DMS153 treated with DMSO at 0.1 percent for 48 hours (cell line): ENCODE data around the gene LHX6.

Source experiments
- DNase-seq: peaks from one replicate; lab custom pipeline; 2025; ENCODE audit not compliant: unreplicated experiment; lab: John Stamatoyannopoulos, UW

LHX6 gene

DNA sequence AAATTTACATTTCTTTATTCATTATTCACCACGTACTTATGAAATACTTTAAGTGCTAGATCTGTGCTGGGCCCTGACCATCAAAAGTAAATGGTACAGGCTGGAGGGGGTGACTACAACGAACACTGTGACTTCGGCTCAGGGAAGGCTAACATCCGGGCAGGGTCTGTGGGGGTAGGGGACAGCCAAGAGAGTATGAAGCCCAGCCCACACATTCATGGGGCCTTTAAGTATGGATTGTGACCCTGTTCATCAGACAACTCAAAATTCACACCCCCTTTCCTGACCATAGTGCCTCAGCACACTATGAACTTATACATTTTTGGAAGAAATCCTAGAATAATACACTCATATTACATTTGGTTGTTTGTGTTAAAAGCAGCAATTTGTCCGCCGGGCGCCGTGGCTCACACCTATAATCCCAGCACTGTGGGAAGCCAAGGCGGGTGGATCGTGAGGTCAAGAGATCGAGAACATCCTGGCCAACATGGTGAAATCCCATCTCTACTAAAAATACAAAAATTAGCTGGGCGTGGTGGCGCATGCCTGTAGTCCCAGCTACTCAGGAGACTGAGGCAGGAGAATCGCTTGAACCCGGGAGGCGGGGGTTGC lies 35.7 kb downstream of the LHX6 start:
- no peak for DNase-seq

DNA sequence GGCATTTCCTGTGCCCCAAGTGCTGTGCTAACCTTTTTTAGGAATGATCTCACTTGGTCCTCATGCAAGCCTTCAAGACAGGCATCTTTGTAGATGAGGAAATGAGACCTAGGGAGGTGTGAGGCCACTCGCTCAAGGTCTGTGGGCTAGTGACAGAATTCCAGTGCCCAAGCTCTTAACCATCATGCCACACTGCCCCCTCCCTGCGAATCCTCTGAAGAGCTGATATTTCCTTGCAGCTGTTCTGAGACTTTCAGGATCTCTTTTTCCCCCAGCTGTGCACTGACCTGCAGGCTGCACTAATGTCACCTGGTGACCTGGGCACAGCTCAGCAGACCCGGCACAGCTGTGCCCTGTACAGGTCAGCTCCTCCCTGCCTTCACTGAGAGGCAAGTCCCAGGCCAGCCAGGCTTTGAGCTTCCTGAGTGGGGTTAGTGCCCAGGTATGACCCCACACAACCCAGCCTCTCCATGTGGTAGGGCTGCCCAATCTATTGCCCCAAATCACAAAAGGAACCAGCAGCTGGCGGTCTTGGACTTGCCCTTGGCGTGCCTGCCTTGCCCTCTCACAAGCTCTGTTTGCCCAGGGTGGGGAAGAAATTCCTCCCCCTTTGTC lies 36.4 kb downstream of the LHX6 start:
- DNase-seq, result no peak

DNA sequence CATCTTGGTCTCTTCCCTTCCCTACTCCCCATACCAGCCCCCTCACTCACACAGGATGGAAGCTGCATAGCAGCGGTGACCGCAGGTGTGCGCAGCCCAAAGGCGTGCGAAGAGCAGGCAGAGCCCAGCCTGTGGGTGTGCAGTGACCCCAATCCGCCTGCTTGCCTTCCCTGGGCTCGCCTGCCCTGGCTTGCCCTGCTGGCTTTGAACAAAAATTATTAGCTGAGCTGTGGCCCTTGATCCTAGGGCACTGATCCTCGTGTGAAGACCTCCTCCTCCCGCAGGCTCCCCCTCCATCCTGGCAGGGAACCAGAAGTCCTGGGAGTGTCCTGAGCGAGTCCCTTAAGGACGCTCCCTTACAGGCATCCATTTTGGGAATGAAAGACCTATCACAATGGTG lies 37.2 kb downstream of the LHX6 start:
- DNase-seq, result no peak

DNA sequence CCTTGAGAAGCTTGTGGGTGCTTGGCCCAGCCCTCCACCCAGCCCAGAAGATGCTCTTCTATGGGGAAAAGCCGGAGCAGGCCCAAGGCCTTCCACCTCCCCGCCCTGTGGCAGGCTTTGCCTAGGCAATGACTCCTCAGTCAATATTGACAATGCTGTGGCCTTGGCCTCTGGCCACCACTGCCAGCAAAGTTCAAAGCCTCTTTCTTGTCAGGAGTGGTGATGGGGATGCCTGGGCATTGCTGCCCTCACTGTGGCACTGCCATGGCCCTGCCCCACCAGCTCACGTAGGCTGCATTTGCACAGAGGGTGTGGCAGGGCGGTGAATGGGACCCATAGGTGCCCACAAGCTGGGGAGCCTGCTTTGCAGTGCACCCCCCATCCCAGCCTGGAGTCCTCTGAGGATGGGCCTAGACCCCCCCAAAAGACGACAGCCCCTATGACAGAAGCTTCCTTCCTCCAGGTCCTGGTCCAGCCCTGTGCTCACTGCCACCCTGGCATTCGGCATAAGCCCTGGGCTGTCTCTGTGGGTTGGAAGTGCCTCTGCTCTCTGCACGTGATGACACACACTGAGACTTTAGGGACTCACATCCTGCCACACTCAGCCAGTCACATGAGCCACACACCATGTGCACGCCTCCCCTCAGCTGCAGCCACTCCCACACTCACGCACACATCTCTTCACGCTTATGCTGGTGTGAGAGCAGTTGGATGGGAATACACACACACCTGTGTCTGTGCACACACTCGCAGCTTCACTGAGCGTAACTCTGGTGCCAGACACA lies 38.0 kb downstream of the LHX6 start:
- no peak for DNase-seq

DNA sequence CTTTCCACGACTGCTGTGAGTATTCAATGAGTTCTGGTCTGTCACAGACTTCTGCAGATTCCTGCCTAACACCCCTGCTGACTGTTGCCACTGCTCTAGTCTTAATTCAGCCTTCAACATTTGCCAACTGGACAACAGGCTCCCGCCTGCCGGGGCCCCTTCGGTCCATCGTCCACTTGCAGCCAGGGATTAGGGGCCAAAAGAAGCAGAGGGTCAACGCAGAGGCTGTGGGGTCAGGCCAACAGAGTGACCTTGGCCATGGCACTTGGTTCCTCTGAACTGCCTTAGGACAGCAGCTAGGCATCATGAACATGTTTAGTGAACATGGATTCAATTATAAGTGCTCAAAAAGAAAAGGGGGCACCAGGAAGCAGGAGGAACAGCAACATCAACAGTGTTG lies 40.4 kb downstream of the LHX6 start:
- DNase-seq, result no peak

DNA sequence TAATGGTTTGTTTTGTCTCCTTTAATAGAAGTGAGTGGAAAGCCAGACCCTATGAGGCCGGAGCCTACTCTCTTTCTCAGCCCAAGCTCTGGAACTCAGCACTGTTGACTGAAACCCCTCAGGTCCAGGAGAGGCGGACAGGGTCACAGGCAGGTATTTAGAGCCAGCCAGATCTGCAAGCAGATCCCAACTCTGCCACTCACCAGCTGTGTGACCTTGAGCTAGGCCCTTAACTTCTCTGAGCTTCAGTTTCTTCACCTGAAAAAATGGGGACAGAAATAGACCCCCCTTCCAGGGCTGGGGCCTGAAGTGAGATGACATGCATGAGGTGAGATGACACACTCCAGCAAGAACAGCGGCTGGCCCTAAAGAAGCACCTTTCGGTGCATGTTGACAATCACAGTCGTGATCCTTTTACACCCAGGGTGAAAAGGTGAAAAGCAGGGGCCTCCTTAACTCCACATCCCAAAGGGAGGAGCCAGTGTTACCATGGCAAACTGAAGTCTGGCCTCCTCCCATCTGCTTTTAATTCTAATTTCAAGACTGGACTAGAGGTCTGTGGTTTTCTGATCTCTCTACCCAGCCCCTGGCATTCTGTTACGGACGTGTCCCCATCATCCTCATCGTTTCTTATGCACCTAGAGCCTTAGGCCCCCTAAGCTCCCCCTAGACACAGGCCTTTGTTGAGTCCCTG lies 41.8 kb downstream of the LHX6 start:
- DNase-seq, result no peak

- DNase-seq, result no peak
Measured at GRCh38 chr9:122186301-122186700, 42.5 kb downstream of the LHX6 start.

DNA sequence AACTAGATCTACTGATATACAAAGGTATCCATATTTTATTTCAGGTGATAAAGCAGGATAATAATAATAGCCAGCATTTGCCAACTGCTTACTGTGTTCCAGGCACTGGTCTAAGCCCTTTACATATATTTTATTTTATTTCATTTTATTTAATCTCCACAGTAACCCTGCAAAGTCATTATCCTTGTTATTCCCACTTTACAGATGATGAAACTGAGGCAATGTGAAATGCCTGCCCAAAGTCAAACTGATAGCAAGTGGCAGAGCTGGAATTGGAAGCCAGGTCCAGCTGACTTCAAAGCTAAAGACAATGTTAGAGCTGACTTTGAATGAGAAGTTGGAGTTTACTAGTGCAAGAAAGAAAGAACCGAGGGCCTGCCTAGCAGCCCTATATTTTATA lies 44.2 kb downstream of the LHX6 start:
- DNase-seq, result no peak

GRCh38 chr9:122183501-122183900 lies 45.3 kb downstream of the LHX6 start:
- no peak for DNase-seq

DNA sequence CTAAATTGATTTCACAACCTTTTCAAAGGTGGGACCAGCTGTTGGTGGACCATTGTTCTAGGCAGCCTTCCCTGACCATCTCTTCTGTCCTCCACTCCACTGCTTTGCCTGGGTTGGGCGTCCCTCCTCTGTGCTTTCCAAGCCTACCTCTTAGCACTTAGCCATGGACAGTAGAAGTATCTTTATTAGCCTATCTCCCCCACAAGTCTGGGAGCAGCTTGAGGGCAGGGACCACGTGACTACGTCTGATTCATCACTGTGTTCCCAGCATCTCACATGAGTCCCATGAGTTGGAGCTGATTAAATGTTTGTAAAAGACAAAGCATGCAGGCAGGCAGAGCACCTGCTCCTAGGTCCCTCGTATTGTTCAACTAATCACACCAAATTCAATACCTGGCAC lies 48.1 kb downstream of the LHX6 start:
- DNase-seq, result no peak

DNA sequence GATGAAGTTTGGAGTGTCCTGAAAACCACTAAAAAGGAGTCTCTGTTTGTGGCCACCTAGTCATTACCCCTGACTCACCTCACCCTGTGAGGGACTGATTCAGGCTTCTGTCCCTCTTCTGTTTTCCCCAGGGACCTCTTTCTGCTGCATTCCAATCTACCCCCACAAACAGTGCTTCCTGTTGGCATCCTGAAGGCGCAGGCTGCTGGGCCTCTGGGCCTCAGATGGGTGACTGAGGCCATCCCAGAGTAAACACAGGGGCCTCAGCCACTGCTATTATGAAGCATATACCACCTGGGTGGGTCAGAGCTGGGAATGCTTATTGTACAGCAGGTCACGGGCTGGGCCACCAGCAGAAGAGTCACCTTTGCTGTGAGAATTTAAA lies 49.1 kb downstream of the LHX6 start:
- DNase-seq, result no peak

GRCh38 chr9:122179054-122179689 lies 49.6 kb downstream of the LHX6 start:
- DNase-seq, result no peak

DNA sequence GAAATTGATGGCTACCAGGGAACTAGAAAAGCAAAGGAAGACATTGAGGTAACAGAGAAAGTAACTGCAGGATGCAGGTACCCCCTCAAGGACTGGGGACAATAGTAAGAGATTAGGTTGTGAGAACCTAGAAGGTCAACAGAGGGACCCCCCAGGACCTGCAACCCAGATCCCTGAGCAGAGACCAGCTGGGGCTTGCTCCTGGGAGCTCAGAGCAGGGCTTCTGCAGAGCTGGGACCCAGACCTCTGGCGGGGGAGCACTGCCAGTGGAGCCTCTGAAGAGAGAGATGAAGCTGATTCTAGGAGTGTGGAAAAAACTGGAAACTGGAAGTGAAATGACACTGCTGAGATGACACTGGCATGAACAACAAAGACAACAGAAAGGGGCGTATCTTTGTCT lies 51.8 kb downstream of the LHX6 start:
- DNase-seq, result no peak

GRCh38 chr9:122173670-122174069 lies 55.1 kb downstream of the LHX6 start:
- no peak for DNase-seq

DNA sequence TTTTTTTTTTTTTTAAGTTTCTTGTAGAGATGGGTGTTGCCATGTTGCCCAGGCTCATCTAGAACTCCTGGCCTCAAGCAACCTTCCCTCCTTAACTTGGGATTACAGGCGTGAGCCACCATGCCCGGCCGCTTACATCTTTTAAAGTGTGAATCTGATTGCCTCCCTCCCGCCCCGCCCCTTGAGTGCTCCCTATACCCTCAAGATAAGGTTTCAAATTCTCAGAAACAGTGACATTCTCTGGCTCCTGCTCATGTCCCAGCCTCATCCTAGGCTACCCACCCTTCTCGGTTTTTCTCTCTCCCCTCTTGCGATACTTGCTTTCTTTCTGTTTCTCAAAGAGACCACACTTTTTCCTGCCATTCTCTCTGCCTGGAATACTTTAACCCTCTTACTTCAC lies 56.6 kb downstream of the LHX6 start:
- DNase-seq, result no peak

- DNase-seq, result no peak
Measured at GRCh38 chr9:122168356-122168755, 60.4 kb downstream of the LHX6 start.

DNA sequence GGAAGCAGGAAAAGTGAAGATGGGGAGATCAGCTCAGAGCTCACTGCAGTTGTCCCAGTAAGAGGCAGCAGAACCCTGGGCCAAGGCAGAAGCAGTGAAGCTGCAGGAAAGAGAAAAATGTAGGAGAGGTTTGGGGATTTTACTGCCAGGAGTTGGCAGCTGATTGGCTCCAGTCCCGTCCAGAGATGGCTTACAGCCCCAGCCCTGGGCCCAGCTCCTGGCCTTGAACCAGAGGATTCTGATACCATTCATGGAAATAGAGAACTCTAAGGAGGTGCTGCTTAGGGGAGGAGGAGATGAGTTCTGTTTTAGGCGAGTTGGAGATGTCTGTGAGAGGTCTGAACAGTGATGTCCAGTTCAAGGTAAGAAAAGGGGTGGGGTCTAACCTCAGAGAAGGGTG lies 64.5 kb downstream of the LHX6 start:
- no peak for DNase-seq

DNA sequence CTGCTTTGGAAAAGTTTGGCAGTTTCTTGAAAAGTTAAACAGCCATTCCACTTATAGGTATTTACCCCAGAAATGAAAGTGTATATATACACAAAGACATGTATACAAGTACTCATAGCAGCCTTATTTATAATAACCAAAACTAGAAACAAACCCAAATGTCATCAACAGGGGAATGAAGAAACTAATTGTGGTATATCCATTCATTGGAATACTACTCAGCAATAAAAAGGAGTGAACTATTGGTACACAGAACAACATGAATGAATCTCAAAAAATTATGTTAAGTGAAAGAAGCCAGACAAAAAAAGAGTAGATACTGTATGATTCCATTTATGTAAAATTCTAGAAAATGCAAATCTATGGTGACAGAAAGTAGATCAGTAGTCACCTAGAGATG lies 66.3 kb downstream of the LHX6 start:
- DNase-seq, result no peak

GRCh38 chr9:122159925-122160246 lies 68.9 kb downstream of the LHX6 start:
- no peak for DNase-seq

GRCh38 chr9:122159026-122159924 lies 69.5 kb downstream of the LHX6 start, which contains the start of the genes MORN5 and NDUFA8:
Gene MORN5 (plus strand): TSS chr9:122159908. CDS start chr9:122159973, 65 bp downstream.
Gene NDUFA8 (minus strand): TSS chr9:122159779. CDS start chr9:122159677, 102 bp downstream.
- DNase-seq, result peak; percentile 96
